HG02938 (cell line): ENCODE results near the gene ACYP2.
"Not testable (repeated sequence)": the region's sequence is repeated elsewhere in the genome, so short reads cannot be mapped to it uniquely, and the experiment has no call there.

Experiments used
- ATAC-seq: cut with Tn5 transposase; IDR thresholded peaks from one replicate; pipeline ENCODE4 v1.9.1; 2021; ENCODE audit warnings: mild to moderate bottlenecking, moderate library complexity; ENCODE audit not compliant: unreplicated experiment

The ACYP2 gene

GRCh38 chr2:54313147-54313546 lies 197.7 kb downstream of the ACYP2 start:
- ATAC-seq, result no peak

GRCh38 chr2:54317973-54318372 lies 202.6 kb downstream of the ACYP2 start:
- ATAC-seq, result no peak

- no peak for ATAC-seq
These were observed 203.4 kb downstream of the ACYP2 start for GRCh38 chr2:54318821-54319220.

- ATAC-seq, result no peak
These were observed 205.6 kb downstream of the ACYP2 start for GRCh38 chr2:54321047-54321446.

GRCh38 chr2:54324517-54324916 lies 209.1 kb downstream of the ACYP2 start:
- ATAC-seq, result not testable (repeated sequence)

GRCh38 chr2:54325148-54325547 lies 209.7 kb downstream of the ACYP2 start:
- ATAC-seq, result no peak

- no peak for ATAC-seq
These were observed 214.2 kb downstream of the ACYP2 start for GRCh38 chr2:54329482-54330161.

GRCh38 chr2:54330162-54330925 lies 214.9 kb downstream of the ACYP2 start:
- ATAC-seq, result peak; percentile 95

- peak; percentile 35 for ATAC-seq
These were observed 215.8 kb downstream of the ACYP2 start for GRCh38 chr2:54330926-54331835.

GRCh38 chr2:54332386-54332785 lies 217.0 kb downstream of the ACYP2 start:
- no peak for ATAC-seq

- ATAC-seq, result no peak
These were observed 220.9 kb downstream of the ACYP2 start for GRCh38 chr2:54336136-54336976.

GRCh38 chr2:54336977-54337255 lies 221.5 kb downstream of the ACYP2 start:
- no peak for ATAC-seq

- ATAC-seq, result no peak
These were observed 226.2 kb downstream of the ACYP2 start for GRCh38 chr2:54341656-54342055.

- ATAC-seq, result no peak
These were observed 227.2 kb downstream of the ACYP2 start for GRCh38 chr2:54342603-54343002.

- ATAC-seq, result no peak
These were observed 232.2 kb downstream of the ACYP2 start for GRCh38 chr2:54347622-54348021.

GRCh38 chr2:54348646-54349045 lies 233.2 kb downstream of the ACYP2 start:
- no peak for ATAC-seq

GRCh38 chr2:54350426-54350825 lies 235.0 kb downstream of the ACYP2 start:
- no peak for ATAC-seq

GRCh38 chr2:54353216-54353615 lies 237.8 kb downstream of the ACYP2 start:
- ATAC-seq, result no peak
